Spinal cord (tissue), 10 donors: ENCODE measurements around the gene TOMM22. TPM values are rescaled to one million over a fixed set of nuclear protein-coding genes. Genes with fewer than 3 reads are reported as not detected.
A peak's percentile ranks its signal among the peaks of the same experiment; 100 is the strongest.

ENCODE experiments used
- DNase-seq, 6 donors: peaks; one replicate each; pipeline versions ENCODE4 v3.0.0 to v3.0.0-alpha.2; 2013 to 2015; ENCODE audit warnings: low spot score in 6 of 6, low read depth in 4 of 6
- H3K27ac ChIP-seq: one replicate; pipeline ENCODE4 v1.5.1; 2013; ENCODE audit warnings: low read depth, low read length, control low read depth
- H3K27me3 ChIP-seq: one replicate; pipeline ENCODE4 v1.6.1; 2013; ENCODE audit warnings: low read length; ENCODE audit not compliant: control insufficient read depth, insufficient read depth
- H3K36me3 ChIP-seq: one replicate; pipeline ENCODE4 v1.6.1; 2013; ENCODE audit warnings: low read length; ENCODE audit not compliant: control insufficient read depth, insufficient read depth
- H3K4me1 ChIP-seq: one replicate; pipeline ENCODE4 v1.6.1; 2013; ENCODE audit warnings: low read length; ENCODE audit not compliant: control insufficient read depth, insufficient read depth
- H3K4me3 ChIP-seq: one replicate; pipeline ENCODE4 v1.5.1; 2013; ENCODE audit warnings: low read depth, low read length, control low read depth
- H3K9me3 ChIP-seq: one replicate; pipeline ENCODE4 v1.6.1; 2013; ENCODE audit warnings: low read length; ENCODE audit not compliant: control insufficient read depth, insufficient read depth
- WGBS: methylation state at CpG from one replicate; pipeline ENCODE4 v1.1.5; 2013; ENCODE audit warnings: missing lambda C conversion rate; ENCODE audit not compliant: insufficient coverage; 5-methylcytosine and 5-hydroxymethylcytosine counted together
- polyA plus RNA-seq, 2 donors: library from polyadenylated mRNA; unstranded; fragments of 120-200 nt; gene quantifications; one replicate each; pipeline ENCODE4 v1.2.1, GENCODE V29; 2013; ENCODE audit not compliant: insufficient read length in 2 of 2
- total RNA-seq, 2 donors: library from RNA; depleted of rRNA in 1 of 2; stranded (reverse); fragments of 120-200 nt in 1 of 2; fragments of >200 nt in 1 of 2; gene quantifications; one replicate each; pipeline versions ENCODE4 v1.2.3 to v1.2.4, GENCODE V29; 2013 to 2014
- donor health status: healthy.

Gene TOMM22
- total and polyA plus RNA-seq, 4 donors = 38.4 to 86.1 (median 65.5) TPM

DNA sequence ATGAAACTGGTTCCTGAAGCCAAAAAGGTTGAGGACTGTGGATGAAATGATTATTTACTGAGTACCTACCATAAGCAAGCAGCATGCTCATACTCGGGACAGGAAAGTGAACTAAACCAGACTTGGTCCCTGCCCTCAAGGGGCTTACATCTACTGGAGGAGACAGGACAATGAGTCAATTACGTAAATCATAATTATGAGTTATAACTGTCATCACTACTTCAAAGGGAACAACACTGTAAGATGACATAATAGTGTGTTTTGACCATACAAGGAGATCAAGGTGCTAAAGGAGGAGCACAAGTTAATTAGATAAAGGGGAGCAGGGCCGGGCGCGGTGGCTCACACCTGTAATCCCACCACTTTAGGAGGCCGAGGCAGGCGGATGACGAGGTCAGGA, 28.0 kb upstream of the TOMM22 start:
- Histone ChIP-seq H3K27me3 (no peaks in the 10 kb centered on the region), H3K4me1 (peaks cover 18% of the 10 kb centered on the region), H3K36me3 (peaks cover 6% of the 10 kb centered on the region), H3K27ac (no peak overlapping the region), H3K4me3 (no peak overlapping the region), H3K9me3 (no peaks in the 10 kb centered on the region)
- WGBS = 97% methylated on average over 6 of the region's 8 CpGs
- DNase-seq = no peak

DNA sequence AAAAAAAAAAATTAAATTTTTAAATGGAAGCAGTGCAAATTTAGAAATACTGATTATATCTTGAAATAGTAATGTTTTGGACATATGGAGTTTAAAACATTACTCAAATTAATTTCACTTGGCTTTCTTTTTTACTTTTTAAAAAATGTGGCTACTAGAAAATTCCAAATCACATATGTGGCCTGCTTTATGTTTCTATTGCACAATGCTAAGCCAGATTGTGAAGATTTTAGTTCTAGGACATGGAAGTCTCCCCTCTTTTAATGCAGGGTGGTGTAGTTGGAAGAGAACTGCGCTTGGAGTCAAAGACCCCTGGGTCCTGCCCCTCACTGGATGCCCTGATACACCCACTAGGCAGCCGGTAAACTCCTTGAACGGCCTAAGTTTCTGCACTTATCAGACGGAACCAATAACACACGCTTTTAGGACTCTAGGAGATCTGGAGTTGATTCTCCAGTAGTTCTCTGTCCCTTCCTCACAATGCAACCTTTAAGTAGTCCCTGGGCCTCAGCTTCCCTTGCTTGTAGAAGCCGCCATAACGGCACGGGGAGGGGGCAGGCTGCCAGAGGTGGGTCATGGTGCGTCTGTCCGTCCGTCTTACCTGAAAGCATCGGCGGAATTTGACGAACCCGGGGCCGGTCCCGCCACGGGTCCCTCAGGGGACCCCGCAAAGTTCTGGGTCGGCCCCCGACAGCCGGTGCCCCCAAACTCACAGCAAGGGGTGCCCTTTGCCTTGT, 26.1 kb upstream of the TOMM22 start:
- Histone ChIP-seq H3K9me3 (no peaks in the 10 kb centered on the region), H3K4me3 (peak overlapping the region; percentile 85), H3K4me1 (peaks cover 18% of the 10 kb centered on the region), H3K27me3 (no peaks in the 10 kb centered on the region), H3K36me3 (peaks cover 1% of the 10 kb centered on the region), H3K27ac (peak overlapping the region; percentile 83)
- 0% methylated on average over 18 of the region's 22 CpGs for WGBS
- DNase-seq = peak in 1 of 6 donors; percentile 22

DNA sequence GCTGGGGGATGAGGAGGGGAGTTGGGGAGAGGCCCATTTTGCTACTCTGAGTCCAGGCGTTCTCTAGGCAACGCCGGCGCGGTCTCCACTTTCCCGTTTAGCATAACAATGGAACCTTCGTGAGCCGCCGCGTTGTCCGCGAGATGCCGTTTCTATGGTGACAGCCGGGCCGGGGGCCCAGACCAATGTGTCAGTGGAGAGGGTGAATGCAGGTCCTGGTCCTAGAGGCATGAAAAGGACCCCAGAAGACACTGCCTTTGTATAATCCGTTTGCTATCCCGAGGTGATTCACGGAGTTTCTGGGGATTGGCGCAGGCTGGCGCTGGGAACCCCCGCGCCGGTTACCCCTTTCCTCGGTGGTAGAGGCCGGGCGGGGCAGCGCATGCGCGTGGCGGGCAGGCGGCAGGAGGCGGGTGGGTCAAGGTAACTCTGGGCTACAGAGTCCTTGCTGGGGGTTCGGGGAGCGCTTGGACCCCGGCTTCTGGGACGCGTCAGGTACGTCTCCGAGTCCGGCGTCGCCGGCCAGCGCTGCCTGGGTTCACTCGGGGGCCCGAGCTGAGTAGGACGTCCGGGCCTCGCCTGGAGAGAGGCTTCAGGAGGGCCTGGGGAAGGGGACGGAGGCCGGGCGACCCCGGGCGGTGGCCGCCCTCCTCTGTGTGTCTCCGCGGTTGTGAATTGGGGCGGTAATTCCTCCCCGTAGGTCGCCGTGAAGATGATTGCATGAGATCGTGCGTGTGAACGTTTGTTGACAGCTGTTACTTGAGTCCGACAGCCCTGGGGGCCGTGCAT, 25.3 kb upstream of the TOMM22 start, which contains the start of the genes CBY1 and FAM227A:
Gene CBY1, plus strand, starts transcription at position 383 of the 789 bp plus-strand sequence. CDS start 11,417 bp downstream, outside the sequence.
Gene FAM227A, minus strand, starts transcription at position 137 of the 789 bp plus-strand sequence. CDS start 6,224 bp downstream, outside the sequence.
- Histone ChIP-seq H3K27me3 (no peaks in the 10 kb centered on the region), H3K36me3 (peaks cover 6% of the 10 kb centered on the region), H3K9me3 (no peaks in the 10 kb centered on the region), H3K4me1 (peaks cover 18% of the 10 kb centered on the region), H3K4me3 (peak within 1 kb of the TSS; percentile 85), H3K27ac (peak within 1 kb of the TSS; percentile 83)
- peak; percentile 86 to 97 (median 90) for DNase-seq
- WGBS = 0% methylated on average over 64 of the region's 66 CpGs

DNA sequence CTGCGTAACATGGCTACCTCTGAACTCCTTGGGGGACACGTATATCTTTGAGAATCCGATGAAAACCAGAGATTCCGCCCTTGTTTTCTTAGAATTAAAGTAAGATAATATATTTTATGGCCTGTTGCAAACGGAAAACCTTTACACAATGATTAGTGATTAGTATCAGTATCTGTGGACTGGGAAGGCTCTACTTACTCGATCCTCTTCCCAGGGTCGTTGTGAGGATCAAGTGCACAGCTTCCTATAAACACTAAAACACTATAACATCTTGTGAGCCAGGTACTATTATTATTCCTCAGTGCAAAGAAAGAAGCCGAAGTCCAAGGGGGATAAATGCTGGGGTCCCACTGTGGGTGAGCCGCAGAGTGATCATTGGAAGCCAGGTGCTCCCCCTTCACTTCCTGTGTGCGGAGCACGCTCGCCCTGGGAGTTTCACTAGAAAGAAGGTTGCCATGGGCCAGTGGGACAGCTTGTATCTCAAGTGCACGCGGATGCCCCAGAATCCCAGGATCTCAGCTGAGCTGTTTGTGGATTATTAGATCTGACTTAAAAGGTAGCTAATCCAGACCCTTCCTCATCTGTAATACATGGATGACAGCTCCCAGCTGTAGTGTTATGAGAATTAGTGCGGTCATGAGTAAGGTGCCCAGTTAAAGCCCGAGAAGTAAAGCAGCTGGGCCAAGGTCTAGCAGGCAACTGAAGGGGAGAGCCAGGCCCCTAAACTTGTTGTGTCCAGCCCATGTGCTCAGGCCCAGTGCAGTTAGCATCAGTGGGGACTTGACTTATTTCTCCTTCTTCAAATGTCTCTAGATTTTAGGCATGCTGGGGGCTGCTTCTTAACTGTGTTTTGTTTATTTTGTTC, 24.5 kb upstream of the TOMM22 start:
- Histone ChIP-seq H3K27ac (peak overlapping the region; percentile 83), H3K4me1 (peaks cover 18% of the 10 kb centered on the region), H3K36me3 (peaks cover 6% of the 10 kb centered on the region), H3K27me3 (no peaks in the 10 kb centered on the region), H3K9me3 (no peaks in the 10 kb centered on the region), H3K4me3 (peak overlapping the region; percentile 85)
- DNase-seq = peak in 2 of 6 donors; percentile 11 to 53
- WGBS = 9% methylated on average over 6 of the region's 16 CpGs

DNA sequence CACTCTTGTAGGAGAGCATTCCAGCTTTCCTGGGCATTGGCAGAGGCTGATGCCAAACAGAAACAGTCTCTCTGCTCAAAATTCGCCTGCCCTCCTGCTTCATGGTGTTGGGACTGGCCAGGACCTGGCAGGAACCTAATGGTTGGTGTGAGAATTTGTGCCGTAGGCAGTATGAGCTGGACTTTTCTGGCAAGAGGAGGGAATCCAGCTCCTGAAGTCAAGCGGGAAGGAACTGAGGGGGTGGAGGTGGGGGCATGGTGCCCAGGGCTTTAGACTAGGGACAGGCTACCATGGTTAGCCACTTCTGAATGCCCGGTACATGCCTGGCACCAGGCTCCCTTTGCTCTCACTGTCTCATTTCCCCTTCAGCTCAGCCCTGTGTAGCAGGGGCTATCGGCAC, 6.9 kb upstream of the TOMM22 start:
- DNase-seq = peak in 1 of 6 donors; percentile 53
- 82% methylated on average over 4 of the region's 5 CpGs for WGBS
- H3K4me1 ChIP-seq = peaks cover 8% of the 10 kb centered on the region
- H3K4me3 ChIP-seq = no peak overlapping the region
- H3K27me3 ChIP-seq = no peaks in the 10 kb centered on the region
- H3K9me3 ChIP-seq = no peaks in the 10 kb centered on the region
- no peak overlapping the region for H3K27ac ChIP-seq
- peaks cover 43% of the 10 kb centered on the region for H3K36me3 ChIP-seq

DNA sequence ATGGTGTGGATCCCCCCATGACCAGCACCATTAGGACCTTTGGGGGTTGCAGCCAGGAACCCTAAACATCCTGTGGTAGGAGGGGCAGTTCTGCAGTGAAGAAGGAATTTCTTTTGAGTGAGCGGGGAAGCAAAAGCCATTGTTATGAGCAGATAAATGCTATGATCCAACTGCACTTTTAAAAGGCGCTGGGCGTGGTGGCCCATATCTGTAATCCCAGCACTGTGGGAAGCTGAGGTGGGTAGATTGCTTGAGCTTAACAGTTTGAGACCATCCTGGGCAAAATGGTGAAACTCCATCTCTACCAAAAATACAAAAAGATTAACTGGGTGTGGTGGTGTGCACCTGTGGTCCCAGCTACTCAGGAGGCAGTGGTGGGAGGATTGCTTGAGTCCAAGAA, 5.9 kb upstream of the TOMM22 start:
- Histone ChIP-seq H3K9me3 (no peaks in the 10 kb centered on the region), H3K4me3 (no peak overlapping the region), H3K27ac (no peak overlapping the region), H3K27me3 (no peaks in the 10 kb centered on the region), H3K4me1 (peaks cover 14% of the 10 kb centered on the region), H3K36me3 (peaks cover 38% of the 10 kb centered on the region)
- no peak for DNase-seq
- WGBS = 100% methylated on average over 1 of the region's 3 CpGs

DNA sequence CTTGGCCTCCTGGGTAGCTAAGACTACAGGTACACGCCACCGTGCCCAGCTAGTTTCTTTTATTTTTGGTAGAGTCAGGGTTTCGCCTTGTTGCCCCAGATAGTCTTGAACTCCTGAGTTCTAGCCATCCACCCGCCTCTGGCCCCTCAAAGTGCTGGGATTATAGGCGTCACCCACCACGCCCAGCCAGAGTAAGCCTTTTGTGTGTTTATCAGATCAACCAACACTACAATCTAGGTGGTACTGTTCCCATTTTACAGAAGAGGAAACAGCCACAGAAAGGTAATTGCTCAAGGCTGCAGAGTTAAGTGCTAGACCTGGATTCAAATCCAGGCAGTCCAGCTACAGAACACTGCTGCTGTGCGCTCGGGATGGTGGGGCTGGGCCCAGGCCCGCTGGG, 3.1 kb downstream of the TOMM22 start:
- Histone ChIP-seq H3K4me1 (peaks cover 17% of the 10 kb centered on the region), H3K36me3 (peaks cover 44% of the 10 kb centered on the region), H3K27me3 (no peaks in the 10 kb centered on the region), H3K9me3 (no peaks in the 10 kb centered on the region), H3K27ac (no peak overlapping the region), H3K4me3 (no peak overlapping the region)
- DNase-seq = no peak
- WGBS = 100% methylated on average over 2 of the region's 9 CpGs

DNA sequence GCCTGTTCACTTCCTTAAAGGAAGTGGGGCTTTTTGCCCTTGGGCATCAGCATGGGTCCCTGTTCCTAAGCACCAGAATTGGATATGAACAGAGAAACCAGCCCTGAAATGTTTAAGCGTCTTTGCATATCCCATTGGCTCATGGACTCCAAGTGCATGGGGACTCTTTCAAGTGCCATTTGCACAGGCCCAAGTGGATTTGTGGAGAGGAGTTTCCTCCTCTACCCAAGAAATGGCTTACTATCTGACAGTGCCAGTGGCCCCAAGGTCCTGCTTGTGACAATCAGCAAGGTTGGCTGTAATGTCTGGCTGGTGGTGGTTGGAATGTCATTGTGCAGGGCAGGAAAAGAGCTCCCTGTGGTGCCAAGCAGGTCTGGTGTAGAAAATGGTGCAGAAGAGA, 4.0 kb downstream of the TOMM22 start:
- H3K4me3 ChIP-seq = no peak overlapping the region
- H3K27ac ChIP-seq = no peak overlapping the region
- H3K4me1 ChIP-seq = peaks cover 10% of the 10 kb centered on the region
- WGBS = 100% methylated on average over 1 of the region's 1 CpG
- peaks cover 51% of the 10 kb centered on the region for H3K36me3 ChIP-seq
- no peak for DNase-seq
- H3K9me3 ChIP-seq = no peaks in the 10 kb centered on the region
- no peaks in the 10 kb centered on the region for H3K27me3 ChIP-seq

DNA sequence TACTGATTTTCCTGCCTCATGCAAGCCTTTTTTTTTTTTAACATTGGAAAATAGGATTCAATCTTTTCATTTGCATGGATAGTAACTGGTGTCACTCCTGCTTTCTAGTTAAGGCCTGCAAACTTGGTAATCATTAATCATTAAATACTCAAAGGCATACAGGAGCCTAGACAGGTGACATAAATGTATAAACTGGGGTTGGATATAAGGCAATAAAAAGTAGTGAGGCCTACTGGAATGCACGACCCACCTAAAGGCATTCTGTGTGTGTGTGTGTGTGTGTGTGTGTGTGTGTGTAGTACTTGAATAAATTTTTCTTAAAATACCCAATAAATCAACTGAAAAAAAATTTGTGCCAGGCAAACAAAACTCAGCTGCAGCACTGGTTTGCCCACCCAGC, 7.9 kb downstream of the TOMM22 start:
- no peak for DNase-seq
- no CpG with 5 or more reads among the region's 1 CpG for WGBS
- Histone ChIP-seq H3K4me3 (no peak overlapping the region), H3K27me3 (no peaks in the 10 kb centered on the region), H3K36me3 (peaks cover 61% of the 10 kb centered on the region), H3K4me1 (no peaks in the 10 kb centered on the region), H3K9me3 (no peaks in the 10 kb centered on the region), H3K27ac (no peak overlapping the region)
